H1 (cell line): Measurements from ENCODE around the gene NOL4L. TPM values are rescaled to one million over a fixed set of nuclear protein-coding genes. Genes with fewer than 3 reads are reported as not detected.

Source experiments
- ASH2L ChIP-seq: fragments of 200-600, 300-600 bp; sonication (generic); IDR thresholded peaks from one replicate; pipeline ENCODE4 v1.7.1; 2017; ENCODE audit warnings: low read length
- CBX5 ChIP-seq: fragments of 300-800, 300-1000 bp; sonication (generic); IDR thresholded peaks from 2 replicates; pipeline ENCODE4 v1.7.1; 2016; ENCODE audit warnings: antibody characterized with exemption, low read length, low read depth
- MAFK ChIP-seq: IDR thresholded peaks from 2 replicates; pipeline ENCODE4 v1.6.1; 2012; ENCODE audit warnings: low read depth, mild to moderate bottlenecking, improper control_type of control experiment, low read length
- POLR2AphosphoS5 ChIP-seq: IDR thresholded peaks from 2 replicates; pipeline ENCODE4 v1.6.1; 2011; ENCODE audit warnings: low read depth, low read length
- polyA plus RNA-seq, 7 experiments: library from polyadenylated mRNA; depleted of rRNA in 3 of 7; stranded (reverse) in 5 of 7; unstranded in 2 of 7; fragments of >200 nt in 5 of 7; fragments of 200-250 nt in 2 of 7; gene quantifications; 1 replicate in 5 of 7; 2 replicates in 1 of 7; 4 replicates in 1 of 7; pipeline versions ENCODE4 v1.2.1 to v1.2.3, GENCODE V29; 2011 to 2013; ENCODE audit warnings: missing spikeins in 2 of 7, mixed read lengths in 2 of 7
- total RNA-seq: library from RNA; stranded (reverse); fragmentation: NEBNext Ultra II Directional; extraction: Animal tissue kit (Norgen Biotek cat#: 25700); gene quantifications from 2 replicates; pipeline ENCODE4 v1.2.1, GENCODE V29; 2021

The NOL4L gene
- total and polyA plus RNA-seq, 2 of the 8 experiments (the other 6 are each of a cell fraction or from before 2014, with no cell fraction given): 15.3 to 23.7 TPM

DNA sequence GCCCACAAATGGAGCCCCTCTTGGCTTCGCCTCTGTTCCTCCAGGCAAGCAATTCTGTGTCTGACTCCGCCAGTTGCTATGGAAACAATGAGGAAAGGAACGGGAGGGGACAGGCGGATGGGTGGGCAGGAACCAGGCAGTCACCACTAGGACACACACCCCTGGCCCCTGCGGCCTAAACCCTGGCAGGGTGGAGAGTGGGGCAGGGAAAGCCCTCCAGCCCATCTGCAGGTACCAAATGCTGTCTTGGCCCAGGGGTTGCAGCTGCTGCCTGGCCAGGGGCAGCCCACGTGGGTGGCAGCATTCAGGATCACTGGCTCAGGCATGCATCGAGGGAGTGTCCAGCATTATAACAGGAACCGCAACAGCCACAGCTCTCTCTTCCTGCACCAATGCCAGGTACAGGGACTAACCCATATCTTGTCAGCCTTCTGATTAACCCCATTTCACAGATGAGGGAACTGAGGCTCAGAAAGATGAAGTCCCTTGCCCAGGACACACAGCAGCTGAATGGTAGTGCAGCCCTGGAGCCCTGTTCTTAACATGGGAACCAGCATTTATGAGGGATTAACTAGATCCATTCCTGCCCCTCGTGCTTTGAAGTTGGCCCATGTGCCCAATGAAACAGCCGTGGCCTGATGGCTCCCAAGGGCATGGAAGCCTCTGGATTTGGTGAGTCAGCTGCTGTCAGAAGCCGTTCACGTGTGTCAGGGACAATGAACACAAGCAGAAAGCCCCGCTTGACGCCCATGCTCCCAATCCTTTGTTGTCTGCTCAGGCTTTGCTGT is 66.3 kb downstream of the NOL4L start (continued):
- TF ChIP-seq CBX5 (no peak), ASH2L (no peak), MAFK (no peak), POLR2AphosphoS5 (no peak)
